ENCODE results near the gene WFS1.

Gene WFS1

DNA sequence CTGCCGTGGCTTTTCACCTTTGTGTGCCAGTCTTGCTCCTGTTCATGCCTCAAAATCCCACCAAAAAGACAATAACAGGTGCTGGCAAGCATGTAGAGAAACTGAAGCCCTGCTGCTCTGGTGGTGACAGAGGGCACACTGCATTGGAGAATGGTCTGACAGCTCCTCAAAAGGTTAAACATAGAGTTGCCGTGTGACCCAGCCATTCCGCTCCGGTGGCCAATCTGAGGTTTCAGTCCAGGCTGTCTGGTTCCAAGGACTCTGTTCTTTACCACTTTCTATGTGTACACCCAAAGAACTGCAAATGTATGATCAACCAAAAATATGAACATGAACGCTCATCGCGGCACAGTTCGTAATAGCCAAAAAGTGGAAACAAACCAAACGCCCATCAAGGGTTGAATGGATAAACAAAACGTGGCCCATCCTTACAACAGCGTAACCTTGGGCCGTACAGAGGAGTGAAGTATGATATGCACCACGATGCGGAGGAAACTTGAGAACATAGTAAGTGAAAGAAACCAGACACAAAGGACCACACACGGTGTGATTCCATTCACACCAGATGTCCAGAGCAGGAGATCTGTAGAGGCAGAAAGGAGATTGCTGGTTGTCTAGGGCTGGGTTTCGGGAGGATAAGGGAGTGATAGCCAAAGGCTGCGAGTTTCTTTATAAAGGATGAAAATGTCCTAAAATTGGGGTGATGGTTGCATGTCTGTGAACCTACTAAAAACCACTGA, 33.6 kb upstream of the WFS1 start:
- DNase-seq: no peak

DNA sequence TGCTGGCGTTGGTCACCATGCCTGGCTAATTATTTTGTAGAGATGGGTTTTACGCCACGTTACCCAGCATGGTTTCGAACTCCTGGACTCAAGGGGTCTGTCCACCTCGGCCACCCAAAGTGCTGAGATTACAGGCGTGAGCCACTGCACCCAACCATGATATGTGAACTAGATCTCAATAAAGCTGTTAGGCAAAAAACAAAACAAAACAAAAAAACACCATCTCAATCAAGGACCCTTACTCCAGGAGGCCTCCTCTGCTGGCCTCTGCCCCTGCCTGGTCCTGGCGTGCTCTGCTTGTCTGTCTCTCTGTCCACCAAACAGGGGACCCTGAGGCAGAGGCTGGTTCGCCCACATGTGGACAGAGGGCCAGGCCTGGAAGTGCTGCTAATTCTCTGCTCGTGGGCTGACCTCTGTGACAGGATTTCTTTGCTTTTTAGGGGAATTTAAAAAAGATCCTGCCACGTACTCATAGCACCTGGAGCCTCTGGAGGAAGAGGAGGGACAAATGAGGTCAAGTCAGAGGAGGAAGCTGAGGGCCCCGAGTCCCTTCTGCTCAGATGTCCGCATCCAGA, 32.7 kb upstream of the WFS1 start:
- DNase-seq: no peak

DNA sequence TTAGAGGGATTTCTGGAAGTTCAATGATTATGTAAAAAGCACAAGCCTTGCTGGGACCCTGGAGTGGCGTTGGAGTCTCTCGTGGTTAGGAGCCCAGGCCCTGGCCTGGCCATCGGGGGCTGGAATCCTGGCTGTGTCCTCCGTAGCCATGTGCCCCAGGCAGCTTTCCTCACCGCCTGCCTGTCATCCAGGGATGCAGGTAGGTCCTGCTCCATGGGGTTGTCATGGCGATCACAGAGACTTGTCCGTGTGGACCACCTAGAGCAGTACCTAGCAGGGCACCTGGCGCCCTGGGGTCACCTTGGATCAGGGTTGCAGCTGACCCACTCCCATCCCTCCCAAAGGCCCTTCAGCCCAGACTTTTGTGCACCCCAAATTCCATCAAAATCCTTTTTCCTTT, 30.2 kb upstream of the WFS1 start:
- DNase-seq: no peak

DNA sequence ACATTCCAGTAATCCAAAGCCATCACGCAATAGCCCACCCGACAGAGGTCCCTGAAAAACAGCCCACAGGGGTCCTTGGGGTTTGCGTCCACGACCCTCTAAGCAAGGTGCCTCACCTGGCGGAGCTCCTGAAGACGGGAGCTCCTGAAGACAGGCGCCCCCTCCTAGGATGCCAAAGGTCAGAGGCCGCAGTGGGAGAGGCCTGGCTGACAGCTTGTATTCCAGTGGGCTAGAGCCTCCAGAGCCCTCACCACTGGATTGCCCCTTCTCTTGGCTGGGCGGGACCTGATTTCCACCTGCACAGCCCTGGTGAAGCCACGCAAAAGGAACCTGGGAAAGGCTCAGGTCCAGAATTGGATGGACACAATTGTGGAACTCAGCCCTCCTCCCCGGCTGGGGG, 29.7 kb upstream of the WFS1 start:
- no peak for DNase-seq

DNA sequence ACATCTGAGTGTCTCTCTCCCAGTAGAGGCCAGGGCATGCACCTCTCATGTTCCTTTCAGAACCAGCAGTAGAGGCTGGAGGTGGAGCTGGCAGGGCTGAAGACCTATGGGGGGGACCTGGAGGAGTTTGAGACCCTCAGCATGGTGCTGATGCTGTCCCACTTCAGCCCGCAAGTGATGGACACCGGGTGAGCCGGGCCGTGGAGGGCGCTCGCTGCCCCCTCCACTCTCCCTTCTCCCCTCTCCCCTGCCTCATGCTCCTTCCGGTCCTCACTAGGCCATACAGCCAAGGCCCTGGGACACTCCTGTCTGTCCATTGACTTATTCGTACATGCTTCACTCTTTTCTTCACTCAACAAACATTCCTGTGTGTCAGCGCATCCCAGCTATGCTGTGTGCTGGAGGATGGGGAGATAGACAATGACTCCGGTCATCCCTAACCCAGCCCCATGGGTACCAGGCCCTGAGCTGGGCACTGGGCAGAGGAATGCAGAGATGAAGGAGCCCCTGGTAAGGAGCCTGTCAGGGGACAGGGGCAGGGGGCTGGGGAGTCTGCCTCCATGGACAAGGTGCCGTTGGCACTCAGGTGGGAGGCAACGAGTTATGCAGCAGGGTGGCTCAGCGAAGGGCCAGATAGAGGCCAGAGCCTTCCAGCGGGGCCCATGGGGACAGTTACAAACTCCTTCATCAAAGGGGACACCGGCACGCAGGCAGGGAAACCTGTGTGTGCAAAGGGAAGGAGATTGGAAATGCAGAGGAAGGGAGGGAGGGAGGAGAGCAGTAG, 28.4 kb upstream of the WFS1 start:
- no peak for DNase-seq

DNA sequence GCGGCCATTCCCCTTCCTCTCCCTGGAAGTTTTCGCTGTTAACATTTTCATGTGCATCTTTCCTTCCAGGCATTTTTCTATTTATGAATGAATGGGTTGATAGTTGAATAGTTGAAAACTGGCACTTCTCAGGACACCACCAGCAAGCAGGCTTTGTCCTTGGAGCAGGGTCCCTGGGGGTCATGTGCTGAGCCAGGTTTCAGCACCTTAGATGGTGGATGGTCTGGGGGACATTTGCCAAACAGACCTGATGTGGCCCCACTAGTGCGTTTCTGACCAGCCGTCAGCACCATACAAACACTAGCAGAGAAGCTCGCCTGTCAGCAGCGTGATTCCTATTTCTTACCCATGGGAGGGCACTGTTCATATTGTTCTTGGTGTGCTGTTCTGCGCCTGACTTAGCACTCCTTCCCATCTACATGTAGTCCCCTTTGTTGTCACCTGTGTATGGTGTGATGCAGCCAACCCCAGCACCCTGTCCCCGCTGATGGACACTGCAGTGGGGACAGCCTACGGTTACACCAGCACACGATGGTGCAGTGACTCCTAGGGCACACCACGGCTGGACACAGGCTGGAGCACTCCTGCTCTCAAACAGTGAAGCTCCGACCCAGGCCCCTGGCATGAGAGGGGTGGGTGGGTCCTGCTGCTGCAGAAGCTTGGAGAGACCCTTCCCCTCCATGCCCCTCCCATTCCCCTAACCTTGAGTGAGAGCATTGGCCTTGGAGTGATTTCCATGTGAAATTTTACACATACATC, 27.2 kb upstream of the WFS1 start:
- no peak for DNase-seq

DNA sequence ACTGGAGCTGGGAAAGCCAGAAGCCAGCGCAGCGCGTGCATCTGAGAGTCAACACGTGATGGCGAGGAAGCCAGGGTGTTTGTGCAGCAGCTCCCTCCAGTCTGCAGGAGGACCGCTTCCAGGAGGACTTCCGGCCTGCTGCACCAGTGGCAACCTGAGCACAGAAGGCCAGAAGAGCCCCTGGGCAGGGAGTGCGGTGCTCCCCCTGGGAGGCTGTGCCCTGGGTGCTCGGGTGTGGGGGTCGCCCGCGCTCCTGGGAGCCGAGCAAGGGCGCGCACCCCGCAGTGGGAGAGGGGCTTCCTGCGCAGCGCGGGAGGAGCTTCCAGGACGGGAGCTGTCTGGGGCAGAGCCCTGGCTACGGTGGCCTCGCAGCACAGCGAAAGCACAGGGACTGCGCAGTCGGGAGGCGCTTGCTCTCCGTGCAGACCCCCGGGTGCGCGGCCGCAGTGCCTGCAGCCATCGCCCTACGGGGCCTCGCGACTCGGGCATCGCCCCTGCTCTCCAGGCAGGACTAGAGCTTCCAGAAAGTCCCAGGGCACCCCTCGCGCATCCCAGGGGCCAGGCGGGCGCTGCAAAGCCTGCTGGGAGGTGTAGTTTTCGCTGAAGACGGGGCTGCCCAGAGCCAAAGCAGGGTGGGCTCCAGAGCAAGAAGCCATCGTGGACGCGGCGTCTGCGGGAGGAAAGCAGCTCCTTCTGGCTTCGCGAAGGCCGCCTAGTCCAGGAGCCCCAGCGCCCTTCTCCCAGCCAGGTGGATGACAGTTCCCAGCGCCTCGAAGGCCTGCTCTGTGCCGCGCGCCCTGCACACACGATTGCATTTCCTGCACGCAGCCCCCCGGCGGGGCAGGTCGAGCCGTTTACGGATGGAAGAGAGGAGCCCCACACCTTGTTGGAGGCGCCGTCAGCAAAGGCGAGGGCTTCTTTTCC, 24.1 kb upstream of the WFS1 start:
- DNase-seq: no peak

- no peak for DNase-seq
These were observed 23.4 kb upstream of the WFS1 start for GRCh38 chr4:6246170-6246634.

DNA sequence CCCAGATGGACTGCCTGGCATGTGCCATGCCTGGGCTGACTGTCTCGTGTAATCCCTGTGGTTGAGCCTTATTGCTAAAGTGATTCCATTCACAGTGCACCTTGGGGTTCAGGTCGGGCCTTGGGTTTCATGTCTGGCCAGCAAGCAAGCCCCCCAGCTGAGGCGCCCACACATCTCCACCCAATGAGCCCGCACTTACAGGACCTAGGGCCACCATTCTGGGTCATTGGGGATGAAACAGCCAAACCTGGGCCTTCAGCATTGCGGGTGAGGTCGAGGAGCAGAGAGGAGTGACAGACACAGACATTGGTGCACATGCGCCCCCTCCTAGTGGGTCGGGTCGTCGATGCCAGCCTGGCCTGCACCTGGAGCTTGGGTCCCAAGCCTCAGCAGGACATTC, 21.3 kb upstream of the WFS1 start:
- DNase-seq: no peak

GRCh38 chr4:6250235-6250983, 19.2 kb upstream of the WFS1 start:
- DNase-seq: no peak

GRCh38 chr4:6250984-6251295, 18.7 kb upstream of the WFS1 start:
- no peak for DNase-seq

DNA sequence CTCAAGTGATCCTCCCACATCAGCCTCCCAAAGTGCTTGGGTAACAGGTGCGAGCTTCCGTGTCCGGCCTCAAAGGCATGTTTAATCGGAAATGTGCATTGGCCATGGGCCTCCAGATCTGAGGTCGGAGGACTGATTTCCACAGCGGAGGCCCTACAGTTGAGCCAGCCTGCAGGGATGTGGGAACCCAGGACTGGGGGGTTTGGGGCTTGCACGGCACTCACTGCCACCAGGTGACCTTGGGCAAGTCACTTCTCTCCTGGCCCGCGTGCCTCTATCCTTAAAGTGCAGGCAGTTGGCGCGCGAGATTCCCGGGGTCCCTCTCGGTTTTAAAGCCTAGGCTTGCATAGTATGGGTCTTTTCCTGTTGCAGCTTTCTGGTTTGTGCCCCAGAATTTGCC, 18.3 kb upstream of the WFS1 start:
- DNase-seq: no peak

GRCh38 chr4:6252051-6252450, 17.6 kb upstream of the WFS1 start:
- DNase-seq: no peak

- DNase-seq: no peak
These were observed 16.5 kb upstream of the WFS1 start for GRCh38 chr4:6253111-6253510.

- no peak for DNase-seq
These were observed 15.7 kb upstream of the WFS1 start for GRCh38 chr4:6253961-6254360.

DNA sequence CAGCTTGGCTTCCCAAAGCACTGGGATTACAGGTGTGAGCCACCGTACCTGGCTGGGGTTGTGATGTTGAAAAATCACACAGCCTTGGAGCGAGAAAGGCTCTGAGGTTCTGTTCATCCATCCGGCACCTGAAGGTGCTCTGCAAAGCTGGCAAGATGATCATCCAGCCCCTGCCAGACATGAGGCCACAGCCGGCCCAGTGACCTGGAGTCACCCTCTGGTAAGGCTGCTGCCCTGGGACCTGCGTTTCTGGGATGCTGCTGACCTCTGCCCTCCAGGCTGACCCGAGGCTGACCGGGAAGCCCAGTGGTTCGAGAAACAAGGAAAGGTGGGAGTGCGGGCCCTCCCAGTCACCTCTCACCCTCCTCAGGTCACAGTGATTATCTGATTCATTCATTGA, 13.5 kb upstream of the WFS1 start:
- DNase-seq: no peak

DNA sequence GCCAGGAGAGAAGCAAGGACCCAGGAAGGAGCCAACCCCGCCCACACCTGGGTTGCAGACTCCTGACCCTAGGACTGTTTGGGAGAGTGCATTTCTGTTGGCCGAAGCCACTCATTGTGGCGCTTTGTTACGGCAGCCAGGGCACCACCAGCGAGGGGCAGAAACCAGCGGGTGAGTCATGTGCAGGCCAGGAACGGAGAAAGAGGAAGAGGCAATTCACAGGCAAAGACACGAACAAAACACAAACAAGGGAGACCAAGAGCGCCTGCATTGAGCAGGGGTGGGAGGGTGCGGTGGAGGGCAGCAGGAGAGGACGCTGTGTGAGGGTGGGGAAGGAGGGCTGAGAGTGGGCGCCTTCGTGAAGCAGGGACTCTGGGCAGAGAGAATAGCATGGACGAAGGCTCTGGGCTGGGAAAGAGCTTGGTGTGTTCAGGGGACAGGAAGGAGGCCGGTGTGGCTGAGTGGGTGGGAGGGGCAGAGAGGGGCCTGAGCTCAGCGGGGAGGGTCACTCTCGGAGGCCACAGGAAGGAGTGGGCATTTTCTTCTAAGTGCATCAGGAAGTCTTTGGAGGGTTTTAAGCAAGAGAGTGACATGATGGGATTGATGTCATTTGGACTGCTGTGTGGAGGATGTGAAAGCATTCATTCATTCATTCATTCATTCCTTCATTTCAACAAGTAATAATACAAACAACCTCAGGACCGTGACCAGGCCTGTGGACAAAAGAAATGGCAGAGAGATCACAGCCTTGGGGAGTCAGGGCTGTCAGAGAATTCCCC, 12.2 kb upstream of the WFS1 start:
- DNase-seq: no peak

- DNase-seq: no peak
These were observed 11.7 kb upstream of the WFS1 start for GRCh38 chr4:6258026-6258360.

GRCh38 chr4:6258741-6259140, 10.9 kb upstream of the WFS1 start:
- no peak for DNase-seq

- no peak for DNase-seq
These were observed 9.8 kb upstream of the WFS1 start for GRCh38 chr4:6259886-6260285.

DNA sequence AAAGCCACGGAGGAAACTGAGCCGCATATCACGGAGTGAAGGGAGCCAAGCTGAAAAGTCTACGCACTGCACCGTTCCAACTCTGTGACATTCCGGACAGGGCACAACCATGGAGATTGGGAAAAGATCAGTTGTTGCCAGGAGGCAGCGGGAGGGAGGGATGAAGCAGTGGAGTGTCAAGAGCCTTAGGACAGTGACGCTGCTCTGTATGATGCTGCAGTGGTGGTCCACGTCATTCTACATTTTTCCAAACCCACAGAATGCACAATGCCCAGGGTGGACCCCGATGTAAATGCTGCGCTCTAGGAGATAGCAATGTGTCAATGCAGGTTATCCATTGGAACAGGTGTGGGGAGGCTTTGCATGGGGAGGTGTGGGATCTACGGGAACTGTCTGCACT, 7.5 kb upstream of the WFS1 start:
- no peak for DNase-seq
